ENCODE measurements around the gene ARFGAP1. TPM values are rescaled to one million over a fixed set of nuclear protein-coding genes. Genes with fewer than 3 reads are reported as not detected.

Gene ARFGAP1
- total and polyA plus RNA-seq, 2 experiments from 2014 or later: 41.5 to 95.5 TPM

GRCh38 chr20:63257629-63258028 is 15.0 kb upstream of the ARFGAP1 start (continued):
- TF ChIP-seq REST (IDR thresholded peaks at IDR 0.05; ENCODE audit: unreplicated experiment): no peak

- no peaks in the 10 kb centered on the region for H3F3A ChIP-seq (replicated peaks; ENCODE audit: low read depth)
- Mint-ChIP-seq H3K27me3 (ENCODE audit: insufficient read depth, low read depth, poor library complexity) (peaks cover 43% of the 10 kb centered on the region), H3K9me3 (no peaks in the 10 kb centered on the region), H3K4me3 (no peak overlapping the region), H3K4me1 (peaks cover 22% of the 10 kb centered on the region), H3K36me3 (ENCODE audit: low read depth) (no peaks in the 10 kb centered on the region; the same call in 2 of the 3 replicates), H3K27ac (no peak overlapping the region)
- no peaks in the 10 kb centered on the region for H3K79me2 ChIP-seq (replicated peaks; ENCODE audit: insufficient read depth)
- H3K27ac ChIP-seq (ENCODE audit: low read depth): no peak overlapping the region
- no peaks in the 10 kb centered on the region for H3K9me2 ChIP-seq (ENCODE audit: insufficient read depth)
- H3K36me3 ChIP-seq (ENCODE audit: insufficient read depth): no peaks in the 10 kb centered on the region
- H3K4me2 ChIP-seq: no peak overlapping the region
- DNase-seq (ENCODE audit: low spot score) (no peak), ATAC-seq (no peak)
- no peaks in the 10 kb centered on the region for H4K20me1 ChIP-seq (replicated peaks; ENCODE audit: insufficient read depth)
- H3K4me1 ChIP-seq (ENCODE audit: insufficient read depth): no peaks in the 10 kb centered on the region; the same call in 1 of the 2 replicates
- peaks cover 19% of the 10 kb centered on the region for H3K27me3 ChIP-seq (ENCODE audit: insufficient read depth)
- no peak overlapping the region for H2AFZ ChIP-seq
- H3K4me3 ChIP-seq: no peak overlapping the region
- TF ChIP-seq ZNF462 (CRISPR knock-in tag; IDR thresholded peaks at IDR 0.05): no peak
- TF ChIP-seq STAT1 (IDR thresholded peaks at IDR 0.05; ENCODE audit: unreplicated experiment): no peak
- no peak for TF ChIP-seq POLR2AphosphoS5 (IDR thresholded peaks at IDR 0.05; ENCODE audit: low read depth)
- no peak for TF ChIP-seq REST (IDR thresholded peaks at IDR 0.05; ENCODE audit: unreplicated experiment)
- no peak for TF ChIP-seq CTCF (conservative IDR thresholded peaks at IDR 0.05; ENCODE audit: low read depth in 2 of 2)
- no peak for TF ChIP-seq ZNF114 (CRISPR knock-in tag; IDR thresholded peaks at IDR 0.05)
- no peak for TF ChIP-seq ZNF331 (CRISPR knock-in tag; IDR thresholded peaks at IDR 0.05; ENCODE audit: low read depth)
- no peak for TF ChIP-seq EZH2 (IDR thresholded peaks at IDR 0.05; ENCODE audit: low read depth, unreplicated experiment)
- no peak for TF ChIP-seq CREB1 (CRISPR knock-in tag; IDR thresholded peaks at IDR 0.05; ENCODE audit: low read depth)
Observed at GRCh38 chr20:63258781-63259180, 13.8 kb upstream of the ARFGAP1 start.
